RWPE2 (cell line): ENCODE measurements around the gene TMEM63B.
A peak's percentile ranks its signal among the peaks of the same experiment; 100 is the strongest.
"Not testable (repeated sequence)": the region's sequence is repeated elsewhere in the genome, so short reads cannot be mapped to it uniquely, and the experiment has no call there.

ENCODE experiments used
- ATAC-seq: fragments of 200-7000 bp; cut with Tn5 transposase; 3 replicates; pipeline ENCODE4 v1.9.1; 2021; ENCODE audit warnings: low read depth
- DNase-seq: peaks from one replicate; pipeline ENCODE4 v3.0.0-alpha.2; 2020; ENCODE audit warnings: low spot score
- H3K27ac ChIP-seq: fragments of 450-650 bp; 2 replicates; pipeline ENCODE4 v1.5.1; 2017; ENCODE audit warnings: mild to moderate bottlenecking; ENCODE audit not compliant: poor library complexity, severe bottlenecking
- H3K27me3 ChIP-seq: fragments of 250-450 bp; sonication (Bioruptor Pico); 2 replicates; pipeline ENCODE4 v1.5.1; 2021; ENCODE audit warnings: mild to moderate bottlenecking, moderate library complexity; ENCODE audit not compliant: insufficient read depth, poor library complexity, severe bottlenecking
- H3K36me3 ChIP-seq: fragments of 250-450 bp; sonication (Bioruptor Pico); 2 replicates; pipeline ENCODE4 v1.5.1; 2020; ENCODE audit warnings: low read depth, mild to moderate bottlenecking, moderate library complexity
- H3K4me1 ChIP-seq: fragments of 250-450 bp; sonication (Bioruptor Pico); 2 replicates; pipeline ENCODE4 v1.5.1; 2021; ENCODE audit warnings: mild to moderate bottlenecking, moderate library complexity; ENCODE audit not compliant: insufficient read depth, poor library complexity, severe bottlenecking
- H3K4me3 ChIP-seq: fragments of 250-450 bp; sonication (Bioruptor Pico); 2 replicates; pipeline ENCODE4 v1.5.1; 2021; ENCODE audit warnings: mild to moderate bottlenecking, moderate library complexity; ENCODE audit not compliant: severe bottlenecking
- H3K9me3 ChIP-seq: fragments of 250-450 bp; sonication (Bioruptor Pico); 2 replicates; pipeline ENCODE4 v1.5.1; 2021; ENCODE audit warnings: mild to moderate bottlenecking, moderate library complexity; ENCODE audit not compliant: severe bottlenecking
- CTCF ChIP-seq: fragments of 450-650 bp; IDR thresholded peaks from one replicate; pipeline ENCODE4 v1.5.1; 2017; ENCODE audit warnings: mild to moderate bottlenecking, moderate library complexity; ENCODE audit not compliant: poor library complexity, severe bottlenecking

TMEM63B gene

GRCh38 chr6:44085219-44085618 lies 42.1 kb upstream of the TMEM63B start:
- Histone ChIP-seq H3K4me1 (peaks cover 9% of the 10 kb centered on the region), H3K9me3 (no peaks in the 10 kb centered on the region), H3K27me3 (no peaks in the 10 kb centered on the region), H3K36me3 (no peaks in the 10 kb centered on the region), H3K4me3 (no peak overlapping the region), H3K27ac (no peak overlapping the region)
- no peak for DNase-seq
- no peak for ATAC-seq
- no peak for TF ChIP-seq CTCF

GRCh38 chr6:44086931-44087574 lies 40.3 kb upstream of the TMEM63B start:
- H3K9me3 ChIP-seq: no peaks in the 10 kb centered on the region
- ATAC-seq: peak; percentile 34
- H3K4me1 ChIP-seq: peaks cover 9% of the 10 kb centered on the region
- no peak overlapping the region for H3K27ac ChIP-seq
- DNase-seq: no peak
- H3K36me3 ChIP-seq: no peaks in the 10 kb centered on the region; the same call in 1 of the 2 replicates
- no peaks in the 10 kb centered on the region for H3K27me3 ChIP-seq
- TF ChIP-seq CTCF: no peak
- no peak overlapping the region for H3K4me3 ChIP-seq

- no peak for TF ChIP-seq CTCF
- DNase-seq (no peak), ATAC-seq (no peak)
- Histone ChIP-seq H3K36me3 (no peaks in the 10 kb centered on the region; the same call in 1 of the 2 replicates), H3K4me3 (no peak overlapping the region), H3K27ac (no peak overlapping the region), H3K9me3 (no peaks in the 10 kb centered on the region), H3K4me1 (peaks cover 9% of the 10 kb centered on the region), H3K27me3 (no peaks in the 10 kb centered on the region)
These were observed 39.7 kb upstream of the TMEM63B start for GRCh38 chr6:44087623-44088022.

- Histone ChIP-seq H3K27ac (no peak overlapping the region), H3K9me3 (no peaks in the 10 kb centered on the region), H3K4me3 (no peak overlapping the region), H3K27me3 (no peaks in the 10 kb centered on the region), H3K4me1 (peaks cover 9% of the 10 kb centered on the region), H3K36me3 (no peaks in the 10 kb centered on the region; the same call in 1 of the 2 replicates)
- ATAC-seq (no peak), DNase-seq (no peak)
- no peak for TF ChIP-seq CTCF
These were observed 38.3 kb upstream of the TMEM63B start for GRCh38 chr6:44088827-44089590.

GRCh38 chr6:44090465-44090864 lies 36.9 kb upstream of the TMEM63B start:
- TF ChIP-seq CTCF: no peak
- no peak overlapping the region for H3K4me3 ChIP-seq
- DNase-seq (no peak), ATAC-seq (no peak)
- H3K4me1 ChIP-seq: no peaks in the 10 kb centered on the region
- H3K9me3 ChIP-seq: no peaks in the 10 kb centered on the region
- H3K36me3 ChIP-seq: no peaks in the 10 kb centered on the region; the same call in 1 of the 2 replicates
- no peak overlapping the region for H3K27ac ChIP-seq
- no peaks in the 10 kb centered on the region for H3K27me3 ChIP-seq

- not testable (repeated sequence) for ATAC-seq, H3K36me3 ChIP-seq, H3K27ac ChIP-seq, H3K27me3 ChIP-seq, H3K9me3 ChIP-seq, H3K4me1 ChIP-seq, H3K4me3 ChIP-seq, DNase-seq
These were observed 36.0 kb upstream of the TMEM63B start for GRCh38 chr6:44091356-44091755.
